IMR-90 (cell line): ENCODE results near the gene RFC2. TPM values are rescaled to one million over a fixed set of nuclear protein-coding genes. Genes with fewer than 3 reads are reported as not detected.

ENCODE experiments used
- ATAC-seq: fragments of 200-7000 bp; cut with Tn5 transposase; 2 replicates; pipeline ENCODE4 v1.9.1; 2020; ENCODE audit warnings: low read depth, mild to moderate bottlenecking, moderate library complexity
- BruUV-seq: library from RNA; stranded (reverse); fragments of 400-500 nt; replicated peaks from 2 replicates; lab custom pipeline; 2021; lab: Mats Ljungman, UMichigan
- CTCF ChIA-PET: fragments of 300-600 bp; formaldehyde crosslinking; extraction: SDS; loops from one replicate; lab custom pipeline; 2021; ENCODE audit warnings: antibody characterized with exemption; lab: Yijun Ruan, JAX
- POLR2A ChIA-PET: fragments of 300-600 bp; sonication (Branson Sonifier 250); formaldehyde crosslinking; loops from one replicate; lab custom pipeline; 2022; ENCODE audit warnings: antibody characterized with exemption; ENCODE audit not compliant: unreplicated experiment; lab: Charles Lee
- DNase-seq: peaks from one replicate; pipeline ENCODE4 v3.0.0; 2013
- H2AFZ ChIP-seq: replicated peaks from 2 replicates; pipeline ENCODE3; 2013; ENCODE audit warnings: low read length, mild to moderate bottlenecking; ENCODE audit not compliant: poor library complexity
- H2AK5ac ChIP-seq: 2 replicates; pipeline ENCODE4 v1.6.1; 2013; ENCODE audit warnings: low read depth, low read length, inconsistent platforms
- H2AK9ac ChIP-seq: replicated peaks from 2 replicates; pipeline ENCODE3; 2013; ENCODE audit warnings: mild to moderate bottlenecking, low read depth, low read length, moderate library complexity; ENCODE audit not compliant: poor library complexity
- H2BK120ac ChIP-seq: 2 replicates; pipeline ENCODE4 v1.6.1; 2013; ENCODE audit warnings: low read depth, low read length, inconsistent platforms
- H2BK15ac ChIP-seq: 3 replicates; pipeline ENCODE4 v1.6.1; 2013; ENCODE audit warnings: low read depth, low read length, inconsistent platforms
- H2BK20ac ChIP-seq: 2 replicates; pipeline ENCODE4 v1.6.1; 2013; ENCODE audit warnings: low read depth, mild to moderate bottlenecking, inconsistent platforms, low read length, moderate library complexity
- H2BK5ac ChIP-seq: 2 replicates; pipeline ENCODE4 v1.6.1; 2013; ENCODE audit warnings: mild to moderate bottlenecking, low read depth, low read length, inconsistent platforms; ENCODE audit not compliant: poor library complexity, severe bottlenecking
- H3K14ac ChIP-seq: replicated peaks from 2 replicates; pipeline ENCODE4 v1.6.1; 2013; ENCODE audit warnings: low read depth, low read length, inconsistent platforms
- H3K18ac ChIP-seq: 2 replicates; pipeline ENCODE4 v1.6.1; 2013; ENCODE audit warnings: low read depth, low read length, control low read depth
- H3K23ac ChIP-seq: 2 replicates; pipeline ENCODE4 v1.6.1; 2013; ENCODE audit warnings: low read depth, low read length, inconsistent platforms
- H3K27ac ChIP-seq: 2 replicates; pipeline ENCODE4 v1.5.1; 2013; ENCODE audit warnings: mild to moderate bottlenecking, control low read depth, low read length; ENCODE audit not compliant: insufficient read depth
- H3K27me3 ChIP-seq: 2 replicates; pipeline ENCODE4 v1.6.1; 2013; ENCODE audit warnings: low read length; ENCODE audit not compliant: control insufficient read depth, insufficient read depth
- H3K36me3 ChIP-seq: 2 replicates; pipeline ENCODE4 v1.6.1; 2013; ENCODE audit warnings: low read length, mixed read lengths; ENCODE audit not compliant: control insufficient read depth, insufficient read depth
- H3K4ac ChIP-seq: 2 replicates; pipeline ENCODE4 v1.6.1; 2013; ENCODE audit warnings: low read depth, low read length, inconsistent platforms
- H3K4me1 ChIP-seq: 2 replicates; pipeline ENCODE4 v1.6.1; 2013; ENCODE audit warnings: low read length, mixed read lengths; ENCODE audit not compliant: control insufficient read depth, insufficient read depth
- H3K4me2 ChIP-seq: 2 replicates; pipeline ENCODE4 v1.6.1; 2013; ENCODE audit warnings: low read depth, mild to moderate bottlenecking, control low read depth, low read length, moderate library complexity
- H3K4me3 ChIP-seq: 2 replicates; pipeline ENCODE4 v1.5.1; 2013; ENCODE audit warnings: low read depth, mild to moderate bottlenecking, control low read depth, low read length, moderate library complexity; ENCODE audit not compliant: insufficient read depth
- H3K56ac ChIP-seq: 2 replicates; pipeline ENCODE4 v1.6.1; 2013; ENCODE audit warnings: low read length, inconsistent platforms; ENCODE audit not compliant: insufficient read depth; ENCODE audit errors: extremely low read depth
- H3K79me1 ChIP-seq, 2 experiments: 2 replicates each; pipeline ENCODE4 v1.6.1; 2013; ENCODE audit warnings: low read length in 2 of 2, inconsistent platforms in 1 of 2, low read depth in 1 of 2
- H3K9ac ChIP-seq: 2 replicates; pipeline ENCODE4 v1.6.1; 2013; ENCODE audit warnings: low read depth, low read length, control low read depth
- H3K9me1 ChIP-seq: 2 replicates; pipeline ENCODE4 v1.6.1; 2013; ENCODE audit warnings: low read length, inconsistent platforms; ENCODE audit not compliant: insufficient read depth
- H3K9me3 ChIP-seq: 2 replicates; pipeline ENCODE4 v1.6.1; 2013; ENCODE audit warnings: low read length; ENCODE audit not compliant: control insufficient read depth, insufficient read depth
- H4K20me1 ChIP-seq: 2 replicates; pipeline ENCODE4 v1.6.1; 2013; ENCODE audit warnings: low read length, inconsistent platforms; ENCODE audit not compliant: insufficient read depth
- H4K5ac ChIP-seq: 2 replicates; pipeline ENCODE4 v1.6.1; 2013; ENCODE audit warnings: mild to moderate bottlenecking, low read depth, low read length, control low read depth
- H4K8ac ChIP-seq, 2 experiments: 2 replicates each; pipeline ENCODE4 v1.6.1; 2013; ENCODE audit warnings: low read depth in 2 of 2, low read length in 2 of 2, control low read depth in 1 of 2, inconsistent platforms in 1 of 2
- H4K91ac ChIP-seq: 2 replicates; pipeline ENCODE4 v1.6.1; 2013; ENCODE audit warnings: low read depth, low read length, inconsistent platforms; ENCODE audit not compliant: insufficient read depth
- CEBPB ChIP-seq: IDR thresholded peaks from 2 replicates; pipeline ENCODE4 v1.6.1; 2012; ENCODE audit warnings: low read depth, low read length, improper control_type of control experiment
- CHD1 ChIP-seq: IDR thresholded peaks from 2 replicates; pipeline ENCODE4 v1.6.1; 2012; ENCODE audit warnings: low read depth, low read length, improper control_type of control experiment
- ELK1 ChIP-seq: fragments of 150-350 bp; IDR thresholded peaks from 2 replicates; pipeline ENCODE4 v1.6.1; 2016; ENCODE audit warnings: low read depth, mild to moderate bottlenecking, low read length, moderate library complexity, borderline replicate concordance
- FOS ChIP-seq: fragments of 150-350 bp; IDR thresholded peaks from 2 replicates; pipeline ENCODE4 v1.6.1; 2016; ENCODE audit warnings: low read depth, low read length
- NFE2L2 ChIP-seq: fragments of 150-350 bp; IDR thresholded peaks from 2 replicates; pipeline ENCODE4 v1.6.1; 2016; ENCODE audit warnings: low read depth, mild to moderate bottlenecking, low read length
- RCOR1 ChIP-seq: IDR thresholded peaks from 2 replicates; pipeline ENCODE4 v1.6.1; 2012; ENCODE audit warnings: mild to moderate bottlenecking, low read length, improper control_type of control experiment; ENCODE audit not compliant: insufficient replicate concordance
- RFX5 ChIP-seq: IDR thresholded peaks from 2 replicates; pipeline ENCODE4 v1.8.0; 2012; ENCODE audit warnings: low read depth, mild to moderate bottlenecking, low read length, moderate library complexity
- SMC3 ChIP-seq: fragments of 150-350 bp; IDR thresholded peaks from 2 replicates; pipeline ENCODE4 v1.6.1; 2016; ENCODE audit warnings: low read depth, mild to moderate bottlenecking, antibody characterized with exemption, low read length, moderate library complexity
- WGBS, 2 experiments: methylation state at CpG; one replicate each; pipeline versions ENCODE4 v1.1.5 to v1.1.7; 2013; ENCODE audit warnings: missing lambda C conversion rate in 2 of 2; ENCODE audit not compliant: insufficient read length in 1 of 2; ENCODE audit errors: extremely low coverage in 2 of 2; 5-methylcytosine and 5-hydroxymethylcytosine counted together
- dilution Hi-C: fragments of 300-500 bp; cut with HindIII; formaldehyde crosslinking; loops from one replicate; pipeline ENCODE4 v1.14.3; 2018; ENCODE audit warnings: low sequenced_read_pairs; ENCODE audit not compliant: unreplicated experiment
- in situ Hi-C: fragments of 300-500 bp; cut with MboI; formaldehyde crosslinking; loops from 3 replicates; pipeline ENCODE4 v1.14.3; 2019; ENCODE audit warnings: low sequenced_read_pairs, inconsistent platforms, mixed read lengths
- intact Hi-C: fragments of 100-400 bp; cut with micrococcal nuclease; formaldehyde crosslinking; loops from 2 replicates; pipeline ENCODE4 v1.10.0; 2022
- polyA plus RNA-seq, 3 experiments: library from polyadenylated mRNA; depleted of rRNA; stranded (reverse); fragments of >200 nt; gene quantifications; 2 replicates each; pipeline ENCODE4 v1.2.3, GENCODE V29; 2012; ENCODE audit warnings: low replicate concordance in 1 of 3
- total RNA-seq: library from RNA; depleted of rRNA; stranded (reverse); fragments of >200 nt; gene quantifications from 2 replicates; pipeline ENCODE4 v1.2.3, GENCODE V29; 2012
- TF ChIP-seq, protein P1 (sequence below): fragments of 150-350 bp; IDR thresholded peaks from 2 replicates; pipeline ENCODE4 v1.6.1; 2017; ENCODE audit warnings: mild to moderate bottlenecking, antibody characterized with exemption, low read length, low read depth

RFC2 gene
- total and polyA plus RNA-seq, 2 of the 4 experiments (the other 2 are of a cell fraction) = 25.2 to 37.8 TPM

GRCh38 chr7:74199551-74200355 is 54.4 kb downstream of the RFC2 start:
- H3K36me3 ChIP-seq = peaks cover 22% of the 10 kb centered on the region
- no peak; the same call in 1 of the 2 replicates for ATAC-seq
- ChIA-PET POLR2A (no interaction called here), CTCF (no interaction called here)
- H4K91ac ChIP-seq = no peak overlapping the region
- no peak overlapping the region for H4K5ac ChIP-seq
- H3K23ac ChIP-seq = 0 out of 2 replicates have a peak overlapping the region, but pooled peaks have one; percentile 51
- H3K4me3 ChIP-seq = no peak overlapping the region
- peaks cover 2 to 10% of the 10 kb centered on the region in 2 experiments for H3K79me1 ChIP-seq
- H3K18ac ChIP-seq = no peak overlapping the region
- no peak overlapping the region for H2AK9ac ChIP-seq
- H2BK15ac ChIP-seq = no peak overlapping the region
- no peaks in the 10 kb centered on the region for H3K27me3 ChIP-seq
- TF ChIP-seq CEBPB (no peak), NFE2L2 (no peak), CHD1 (no peak), RFX5 (no peak), SMC3 (no peak), RCOR1 (no peak), FOS (no peak), ELK1 (no peak)
- TF ChIP-seq, protein P1, sequence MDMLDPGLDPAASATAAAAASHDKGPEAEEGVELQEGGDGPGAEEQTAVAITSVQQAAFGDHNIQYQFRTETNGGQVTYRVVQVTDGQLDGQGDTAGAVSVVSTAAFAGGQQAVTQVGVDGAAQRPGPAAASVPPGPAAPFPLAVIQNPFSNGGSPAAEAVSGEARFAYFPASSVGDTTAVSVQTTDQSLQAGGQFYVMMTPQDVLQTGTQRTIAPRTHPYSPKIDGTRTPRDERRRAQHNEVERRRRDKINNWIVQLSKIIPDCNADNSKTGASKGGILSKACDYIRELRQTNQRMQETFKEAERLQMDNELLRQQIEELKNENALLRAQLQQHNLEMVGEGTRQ = no peak
- H3K4me1 ChIP-seq = no peaks in the 10 kb centered on the region
- intact Hi-C loops (no loop called here), in situ Hi-C loops (loop anchor here (10.0 to 25.0 kb wide), 2 partner anchors 335 to 363 kb away; partner anchors contain the start of gene TMEM270), dilution Hi-C loops (no loop called here)
- no peak overlapping the region for H2AK5ac ChIP-seq
- H2BK20ac ChIP-seq = no peak overlapping the region
- H3K14ac ChIP-seq = no peak overlapping the region
- peak overlapping the region in 1 of 2 experiments; percentile 23; a peak in 1 of 4 replicates for H4K8ac ChIP-seq
- no peak overlapping the region for H2AFZ ChIP-seq
- no peak overlapping the region for H3K27ac ChIP-seq
- H3K9ac ChIP-seq = no peak overlapping the region
- no TSS peak for BruUV-seq
- no peak overlapping the region for H3K56ac ChIP-seq
- no peaks in the 10 kb centered on the region for H3K9me3 ChIP-seq
- no peak for DNase-seq
- H2BK120ac ChIP-seq = no peak overlapping the region
- no peak overlapping the region for H3K4me2 ChIP-seq
- no peaks in the 10 kb centered on the region for H3K9me1 ChIP-seq
- H4K20me1 ChIP-seq = peaks cover 3% of the 10 kb centered on the region; the same call in 1 of the 2 replicates
- no peak overlapping the region for H2BK5ac ChIP-seq
- H3K4ac ChIP-seq = no peak overlapping the region
- WGBS, 2 experiments = 81% methylated on average over 3 of the region's 19 CpGs; no CpG with 5 or more reads in 1 of the 2 experiments
